ENCODE results near the gene SLC5A1.
"Not testable (repeated sequence)": the region's sequence is repeated elsewhere in the genome, so short reads cannot be mapped to it uniquely, and the experiment has no call there.

Gene SLC5A1

DNA sequence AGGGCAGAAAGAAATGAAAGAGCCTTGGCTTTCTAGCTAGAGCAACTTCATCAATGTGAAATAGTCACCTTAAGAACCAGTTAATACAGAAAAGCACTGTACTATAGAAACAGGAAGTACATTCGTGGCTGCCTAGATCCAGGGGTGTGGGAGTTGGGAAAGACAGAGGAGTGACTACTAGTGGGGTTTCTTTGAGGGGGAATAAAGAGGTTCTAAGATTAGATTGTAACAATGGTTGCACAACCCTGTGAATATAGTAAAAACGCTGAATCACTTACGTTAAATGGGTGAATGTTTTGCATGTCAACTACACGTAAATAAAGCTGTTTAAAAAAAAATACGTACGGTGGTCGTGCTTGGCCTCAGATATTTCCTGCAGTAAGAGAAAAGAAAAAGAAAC lies 107.6 kb downstream of the SLC5A1 start:
- not testable (repeated sequence) for DNase-seq

- not testable (repeated sequence) for DNase-seq
Observed at GRCh38 chr22:32151641-32152040, 108.6 kb downstream of the SLC5A1 start.

DNA sequence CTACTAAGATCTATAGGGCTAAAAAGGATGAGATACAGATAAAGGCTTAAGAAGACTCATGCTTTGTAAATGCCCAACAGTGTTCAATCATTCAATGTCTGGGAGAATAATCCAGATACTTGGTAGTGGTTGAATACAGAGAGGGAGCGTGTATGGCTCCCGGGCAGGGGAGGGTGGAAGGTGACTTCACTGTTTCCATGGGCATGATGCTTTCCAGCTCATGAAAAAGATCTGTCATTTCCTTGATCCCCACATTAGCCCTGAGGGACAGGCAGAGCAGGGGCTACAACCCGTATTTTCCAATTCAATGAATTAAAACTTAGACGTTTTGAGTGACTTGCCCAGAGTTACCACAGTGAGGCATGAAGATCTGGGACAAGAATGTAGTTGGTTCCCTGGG lies 111.7 kb downstream of the SLC5A1 start:
- DNase-seq, result not testable (repeated sequence)

DNA sequence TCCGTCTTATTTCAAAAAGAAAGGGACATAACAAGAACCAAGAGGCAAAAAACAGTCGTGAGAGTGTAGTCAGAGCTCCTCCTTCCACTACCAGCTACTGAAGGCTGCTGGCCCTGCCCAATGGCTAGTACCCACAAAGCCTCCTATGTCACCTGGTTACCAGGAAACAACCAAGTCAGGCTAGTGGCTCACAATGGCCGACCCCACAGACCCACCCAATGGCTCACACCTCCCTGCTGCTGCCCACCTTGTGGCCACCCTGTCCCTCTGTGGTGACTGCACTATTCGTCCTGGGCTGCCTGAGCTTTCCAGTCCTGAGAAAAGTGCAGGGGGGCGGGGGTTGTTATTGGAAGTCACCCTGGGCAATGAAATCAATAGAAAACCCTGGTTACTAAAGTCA lies 114.6 kb downstream of the SLC5A1 start:
- DNase-seq, result not testable (repeated sequence)

GRCh38 chr22:32158712-32159533 lies 115.9 kb downstream of the SLC5A1 start, which contains the start of gene C22orf42:
TSS of gene C22orf42 (minus strand) at chr22:32159303. CDS start at chr22:32159215, 88 bp downstream.
- DNase-seq, result no peak

- not testable (repeated sequence) for DNase-seq
Observed at GRCh38 chr22:32160411-32160810, 117.3 kb downstream of the SLC5A1 start.
